Endodermal cell (in vitro differentiated cells): ENCODE measurements around the gene TRHDE. TPM values are rescaled to one million over a fixed set of nuclear protein-coding genes. Genes with fewer than 3 reads are reported as not detected.

ENCODE experiments used
- DNase-seq: peaks from one replicate; pipeline ENCODE4 v3.0.0-alpha.2; 2017
- H3K27ac ChIP-seq: 2 replicates; pipeline ENCODE4 v1.5.1; 2013; ENCODE audit warnings: mild to moderate bottlenecking, low read depth, low read length, moderate library complexity
- H3K27me3 ChIP-seq: 2 replicates; pipeline ENCODE4 v1.6.1; 2013; ENCODE audit warnings: mild to moderate bottlenecking, low read length, moderate library complexity; ENCODE audit not compliant: insufficient read depth, control insufficient read depth, poor library complexity, severe bottlenecking
- H3K36me3 ChIP-seq: 2 replicates; pipeline ENCODE4 v1.7.0; 2013; ENCODE audit warnings: mild to moderate bottlenecking, low read length, moderate library complexity; ENCODE audit not compliant: control insufficient read depth, insufficient read depth
- H3K4me1 ChIP-seq: one replicate; pipeline ENCODE4 v1.7.0; 2013; ENCODE audit warnings: low read length; ENCODE audit not compliant: control insufficient read depth, insufficient read depth
- H3K4me3 ChIP-seq: 2 replicates; pipeline ENCODE4 v1.5.1; 2013; ENCODE audit warnings: mild to moderate bottlenecking, low read length, moderate library complexity
- H3K9ac ChIP-seq: 2 replicates; pipeline ENCODE4 v1.6.1; 2013; ENCODE audit warnings: mild to moderate bottlenecking, low read length, moderate library complexity; ENCODE audit not compliant: poor library complexity, severe bottlenecking; ENCODE audit errors: extremely low read depth
- H3K9me3 ChIP-seq: 2 replicates; pipeline ENCODE4 v1.6.1; 2013; ENCODE audit warnings: mild to moderate bottlenecking, low read length, moderate library complexity; ENCODE audit not compliant: control insufficient read depth
- H3K27ac Mint-ChIP-seq: 2 replicates; pipeline ENCODE4 v1.8.0; 2020; ENCODE audit warnings: mixed read lengths
- H3K27me3 Mint-ChIP-seq: 2 replicates; pipeline ENCODE4 v1.8.0; 2021; ENCODE audit warnings: mild to moderate bottlenecking, mixed read lengths; ENCODE audit not compliant: insufficient read depth
- H3K36me3 Mint-ChIP-seq: 2 replicates; pipeline ENCODE4 v1.8.0; 2020; ENCODE audit warnings: low read depth, mixed read lengths
- H3K4me1 Mint-ChIP-seq: 2 replicates; pipeline ENCODE4 v1.8.0; 2020; ENCODE audit warnings: mixed read lengths
- H3K4me3 Mint-ChIP-seq: 2 replicates; pipeline ENCODE4 v1.8.0; 2020; ENCODE audit warnings: mild to moderate bottlenecking, moderate library complexity, mixed read lengths
- H3K9me3 Mint-ChIP-seq: 2 replicates; pipeline ENCODE4 v1.8.0; 2020; ENCODE audit warnings: mild to moderate bottlenecking, mixed read lengths
- WGBS, 2 experiments: methylation state at CpG; one replicate each; pipeline versions ENCODE4 v1.1.5 to v1.1.7; 2013; ENCODE audit warnings: missing lambda C conversion rate in 2 of 2, mixed read lengths in 1 of 2; ENCODE audit not compliant: insufficient coverage in 1 of 2, insufficient read length in 1 of 2; 5-methylcytosine and 5-hydroxymethylcytosine counted together
- long read RNA-seq, 4 experiments: library from polyadenylated mRNA in 2 of 4; library from RNA in 1 of 4; library from capped mRNA in 1 of 4; stranded (forward) in 3 of 4; unstranded in 1 of 4; transcript quantifications; one replicate each; pipeline ENCODE4 v2.0.0, GENCODE V29; 2020 to 2021; ENCODE audit warnings: inconsistent platforms in 1 of 4
- polyA plus RNA-seq, 2 experiments: library from polyadenylated mRNA; stranded (reverse); fragments of 50-300 nt; gene quantifications; one replicate each; pipeline ENCODE4 v1.2.3, GENCODE V29; 2013
- total RNA-seq, 2 donors: library from RNA; stranded (reverse); fragmentation: NEBNext Ultra II Directional in 1 of 2; extraction: Animal tissue kit (Norgen Biotek cat#: 25700) in 1 of 2; gene quantifications; 2 replicates in 1 of 2; 3 replicates in 1 of 2; pipeline ENCODE4 v1.2.1, GENCODE V29; 2021
- TF ChIP-seq, protein P1 (sequence below): fragments of 200-600 bp; sonication (generic); conservative IDR thresholded peaks from 2 replicates; pipeline ENCODE4 v1.5.0; 2021; ENCODE audit warnings: antibody characterized with exemption, mild to moderate bottlenecking

Gene TRHDE, protein sequence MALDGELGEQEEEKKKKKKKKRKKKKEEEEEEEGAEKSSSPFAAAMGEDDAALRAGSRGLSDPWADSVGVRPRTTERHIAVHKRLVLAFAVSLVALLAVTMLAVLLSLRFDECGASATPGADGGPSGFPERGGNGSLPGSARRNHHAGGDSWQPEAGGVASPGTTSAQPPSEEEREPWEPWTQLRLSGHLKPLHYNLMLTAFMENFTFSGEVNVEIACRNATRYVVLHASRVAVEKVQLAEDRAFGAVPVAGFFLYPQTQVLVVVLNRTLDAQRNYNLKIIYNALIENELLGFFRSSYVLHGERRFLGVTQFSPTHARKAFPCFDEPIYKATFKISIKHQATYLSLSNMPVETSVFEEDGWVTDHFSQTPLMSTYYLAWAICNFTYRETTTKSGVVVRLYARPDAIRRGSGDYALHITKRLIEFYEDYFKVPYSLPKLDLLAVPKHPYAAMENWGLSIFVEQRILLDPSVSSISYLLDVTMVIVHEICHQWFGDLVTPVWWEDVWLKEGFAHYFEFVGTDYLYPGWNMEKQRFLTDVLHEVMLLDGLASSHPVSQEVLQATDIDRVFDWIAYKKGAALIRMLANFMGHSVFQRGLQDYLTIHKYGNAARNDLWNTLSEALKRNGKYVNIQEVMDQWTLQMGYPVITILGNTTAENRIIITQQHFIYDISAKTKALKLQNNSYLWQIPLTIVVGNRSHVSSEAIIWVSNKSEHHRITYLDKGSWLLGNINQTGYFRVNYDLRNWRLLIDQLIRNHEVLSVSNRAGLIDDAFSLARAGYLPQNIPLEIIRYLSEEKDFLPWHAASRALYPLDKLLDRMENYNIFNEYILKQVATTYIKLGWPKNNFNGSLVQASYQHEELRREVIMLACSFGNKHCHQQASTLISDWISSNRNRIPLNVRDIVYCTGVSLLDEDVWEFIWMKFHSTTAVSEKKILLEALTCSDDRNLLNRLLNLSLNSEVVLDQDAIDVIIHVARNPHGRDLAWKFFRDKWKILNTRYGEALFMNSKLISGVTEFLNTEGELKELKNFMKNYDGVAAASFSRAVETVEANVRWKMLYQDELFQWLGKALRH
- 1 to 10 TPM in 1 of 2 donors, under 1 TPM in 1; 0.20 to 1.2 TPM for total RNA-seq
- polyA plus RNA-seq (2013, experiment 1 of 2): 0.89 TPM
- 0.75 TPM for polyA plus RNA-seq (2013, experiment 2 of 2)
- long read RNA-seq, experiment 1: 0 reads
- long read RNA-seq, experiment 2, full-length matches to known transcripts: 1 of 2 reads
- long read RNA-seq, experiment 2, partial matches to known transcripts: 0 of 2 reads
- long read RNA-seq, experiment 2, other reads (novel, unspliced or antisense): 1 of 2 reads
- long read RNA-seq, experiment 3: 0 reads
- long read RNA-seq, experiment 4: 0 reads

DNA sequence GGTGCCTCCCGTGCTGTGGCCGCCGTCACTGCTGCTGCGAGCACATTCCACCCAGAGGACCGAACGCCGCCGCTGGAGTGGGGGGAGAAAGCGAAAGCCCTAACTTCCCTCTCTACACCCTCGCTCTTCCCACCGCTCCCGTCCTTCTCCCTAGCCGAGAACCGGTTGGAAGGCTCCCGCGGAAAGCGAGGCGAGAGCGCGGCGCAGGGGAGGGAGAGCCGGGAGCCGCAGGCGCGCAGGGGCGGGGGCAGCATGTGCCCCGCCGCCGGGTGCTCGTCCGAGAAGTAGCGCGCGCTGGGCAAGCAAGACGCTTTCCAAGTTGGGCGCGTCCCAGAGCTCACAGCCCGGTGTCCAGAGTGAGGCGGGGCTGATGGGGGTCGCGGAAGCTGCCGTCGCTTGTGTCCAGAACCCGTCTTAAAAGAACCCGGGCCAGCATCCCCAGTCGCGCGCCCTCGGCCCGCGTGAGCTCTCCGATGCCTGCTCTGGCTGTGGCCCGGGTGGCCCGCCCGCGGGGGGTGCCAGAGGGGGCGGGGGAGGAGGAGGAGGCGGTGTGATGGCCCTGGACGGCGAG is at the start of gene TRHDE:
Gene TRHDE, plus strand, starts transcription at position 280 of the 571 bp plus-strand sequence. Its CDS starts 274 bp downstream, at position 554.
- no peaks in the 10 kb centered on the region for H3K36me3 Mint-ChIP-seq
- Histone ChIP-seq H3K27ac (no peak within 1 kb of the TSS), H3K9me3 (no peaks in the 10 kb centered on the region), H3K4me3 (peak within 1 kb of the TSS; percentile 83), H3K9ac (peak within 1 kb of the TSS; percentile 11), H3K27me3 (peaks cover 58% of the 10 kb centered on the region), H3K36me3 (no peaks in the 10 kb centered on the region), H3K4me1 (no peaks in the 10 kb centered on the region)
- WGBS, 2 experiments: 0% methylated on average over 10 to 59 of the region's 60 CpGs
- DNase-seq: peak; percentile 92
- no peaks in the 10 kb centered on the region for H3K9me3 Mint-ChIP-seq
- peak within 1 kb of the TSS; percentile 37 for H3K27ac Mint-ChIP-seq
- H3K27me3 Mint-ChIP-seq: peaks cover 63% of the 10 kb centered on the region
- peak within 1 kb of the TSS; percentile 73 for H3K4me3 Mint-ChIP-seq
- TF ChIP-seq, protein P1, sequence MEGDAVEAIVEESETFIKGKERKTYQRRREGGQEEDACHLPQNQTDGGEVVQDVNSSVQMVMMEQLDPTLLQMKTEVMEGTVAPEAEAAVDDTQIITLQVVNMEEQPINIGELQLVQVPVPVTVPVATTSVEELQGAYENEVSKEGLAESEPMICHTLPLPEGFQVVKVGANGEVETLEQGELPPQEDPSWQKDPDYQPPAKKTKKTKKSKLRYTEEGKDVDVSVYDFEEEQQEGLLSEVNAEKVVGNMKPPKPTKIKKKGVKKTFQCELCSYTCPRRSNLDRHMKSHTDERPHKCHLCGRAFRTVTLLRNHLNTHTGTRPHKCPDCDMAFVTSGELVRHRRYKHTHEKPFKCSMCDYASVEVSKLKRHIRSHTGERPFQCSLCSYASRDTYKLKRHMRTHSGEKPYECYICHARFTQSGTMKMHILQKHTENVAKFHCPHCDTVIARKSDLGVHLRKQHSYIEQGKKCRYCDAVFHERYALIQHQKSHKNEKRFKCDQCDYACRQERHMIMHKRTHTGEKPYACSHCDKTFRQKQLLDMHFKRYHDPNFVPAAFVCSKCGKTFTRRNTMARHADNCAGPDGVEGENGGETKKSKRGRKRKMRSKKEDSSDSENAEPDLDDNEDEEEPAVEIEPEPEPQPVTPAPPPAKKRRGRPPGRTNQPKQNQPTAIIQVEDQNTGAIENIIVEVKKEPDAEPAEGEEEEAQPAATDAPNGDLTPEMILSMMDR: no peak
- H3K4me1 Mint-ChIP-seq: peaks cover 10% of the 10 kb centered on the region

DNA sequence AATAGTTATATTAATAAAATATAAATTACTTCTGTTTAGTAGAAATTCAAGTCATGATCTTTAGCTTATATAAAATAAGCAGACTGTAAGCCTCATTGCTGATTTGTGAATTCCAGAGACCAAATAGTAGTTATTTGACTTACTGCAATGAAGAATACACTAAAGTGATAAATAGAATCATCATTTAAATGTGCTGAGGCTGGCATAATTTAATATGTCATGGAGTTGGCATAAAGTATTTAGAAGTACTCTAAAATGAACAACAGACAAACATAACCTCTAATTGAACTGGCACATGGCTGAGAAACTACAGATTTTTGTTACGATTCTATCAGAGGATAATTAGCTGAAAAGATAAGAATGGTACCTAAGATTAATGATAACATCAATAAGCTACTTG is 45.7 kb upstream of the TRHDE start:
- Mint-ChIP-seq H3K9me3 (no peaks in the 10 kb centered on the region), H3K27ac (no peak overlapping the region), H3K4me3 (no peak overlapping the region), H3K36me3 (no peaks in the 10 kb centered on the region), H3K27me3 (no peaks in the 10 kb centered on the region), H3K4me1 (no peaks in the 10 kb centered on the region)
- Histone ChIP-seq H3K4me3 (no peak overlapping the region), H3K36me3 (no peaks in the 10 kb centered on the region), H3K27me3 (no peaks in the 10 kb centered on the region), H3K4me1 (no peaks in the 10 kb centered on the region), H3K27ac (no peak overlapping the region), H3K9ac (no peak overlapping the region), H3K9me3 (no peaks in the 10 kb centered on the region)
- WGBS, 2 experiments: no CpG with 5 or more reads among the region's 1 CpG
- TF ChIP-seq, protein P1: no peak
- DNase-seq: no peak

DNA sequence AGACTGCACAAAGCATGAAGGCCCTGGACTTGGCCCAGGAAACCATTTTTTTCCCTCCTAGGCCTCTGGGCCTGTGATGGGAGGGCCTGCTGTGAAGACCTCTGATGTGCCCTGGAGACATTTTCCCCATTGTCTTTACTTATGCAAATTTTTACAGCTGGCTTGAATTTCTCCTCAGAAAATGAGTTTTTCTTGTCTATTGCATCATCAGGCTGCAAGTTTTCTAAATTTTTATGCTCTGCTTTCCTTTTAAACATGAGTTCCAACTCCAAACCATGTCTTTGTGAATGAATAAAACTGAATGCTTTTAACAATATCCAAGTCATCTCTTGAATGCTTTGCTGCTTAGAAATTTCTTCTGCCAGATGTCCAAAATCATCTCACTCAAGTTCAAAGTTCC is 43.7 kb upstream of the TRHDE start:
- Mint-ChIP-seq H3K4me1 (no peaks in the 10 kb centered on the region), H3K36me3 (no peaks in the 10 kb centered on the region), H3K27me3 (no peaks in the 10 kb centered on the region), H3K4me3 (no peak overlapping the region), H3K9me3 (no peaks in the 10 kb centered on the region), H3K27ac (no peak overlapping the region)
- no peaks in the 10 kb centered on the region for H3K36me3 ChIP-seq
- no peaks in the 10 kb centered on the region for H3K27me3 ChIP-seq
- no peak overlapping the region for H3K9ac ChIP-seq
- H3K4me3 ChIP-seq: no peak overlapping the region
- no peaks in the 10 kb centered on the region for H3K9me3 ChIP-seq
- DNase-seq: no peak
- TF ChIP-seq, protein P1: no peak
- no peaks in the 10 kb centered on the region for H3K4me1 ChIP-seq
- no peak overlapping the region for H3K27ac ChIP-seq
